Right cardiac atrium (tissue), 5 donors: Measurements from ENCODE around the gene KLF7. TPM values are rescaled to one million over a fixed set of nuclear protein-coding genes. Genes with fewer than 3 reads are reported as not detected.

Source experiments
- ATAC-seq, 2 donors: fragments of 200-7000 bp; cut with Tn5 transposase; one replicate each; pipeline versions ENCODE4 v1.8.0 to v1.9.1; 2020; ENCODE audit warnings: moderate library complexity in 2 of 2, mild to moderate bottlenecking in 1 of 2
- DNase-seq, 3 donors: peaks; one replicate each; pipeline ENCODE4 v3.0.0-alpha.2; 2020
- H3K27ac ChIP-seq: one replicate; pipeline ENCODE4 v1.5.1; 2013; ENCODE audit warnings: mild to moderate bottlenecking, low read length, control low read depth, moderate library complexity
- H3K27me3 ChIP-seq: one replicate; pipeline ENCODE4 v1.6.1; 2013; ENCODE audit not compliant: control insufficient read depth, insufficient read depth
- H3K4me1 ChIP-seq: one replicate; pipeline ENCODE4 v1.6.1; 2013; ENCODE audit warnings: low read length; ENCODE audit not compliant: control insufficient read depth, insufficient read depth
- H3K4me3 ChIP-seq: one replicate; pipeline ENCODE4 v1.5.1; 2013; ENCODE audit warnings: low read length, control low read depth
- H3K9me3 ChIP-seq: one replicate; pipeline ENCODE4 v1.6.1; 2013; ENCODE audit warnings: low read length; ENCODE audit not compliant: control insufficient read depth
- WGBS: extraction: QIAGEN DNeasy Blood & Tissue Kit; methylation state at CpG from one replicate; pipeline ENCODE4 v1.1.7; 2013; 5-methylcytosine and 5-hydroxymethylcytosine counted together
- intact Hi-C, 4 donors: fragments of 100-400 bp; cut with DNase I; formaldehyde crosslinking; loops; one replicate each; pipeline versions ENCODE4 v1.11.0 to v1.14.0; 2022 to 2023
- polyA plus RNA-seq: library from polyadenylated mRNA; stranded (reverse); fragments of 200-250 nt; gene quantifications from one replicate; pipeline ENCODE4 v1.2.3, GENCODE V29; 2013
- total RNA-seq, 4 donors: library from RNA; stranded (reverse); fragmentation: NEBNext Ultra II Directional; extraction: Animal tissue kit (Norgen Biotek cat#: 25700); gene quantifications; one replicate each; pipeline ENCODE4 v1.2.1, GENCODE V29; 2021
- donor health status: healthy with polysubstance abuse.
- donor health status: DM: no; HTN: yes; CAD: no.
- donor health status: DM: no; HTN: no; CAD: no.
- donor health status: DM: no; HTN: yes; CAD: no; lungs with severe emphysema.
- donor health status: DM: yes; HTN: yes; CAD: no.

The KLF7 gene
- total and polyA plus RNA-seq, 5 donors, result 6.0 to 35.6 (median 22.7) TPM

- 80% methylated on average over 3 of the region's 3 CpGs for WGBS
- no peaks in the 10 kb centered on the region for H3K27me3 ChIP-seq
- DNase-seq (no peak), ATAC-seq (no peak)
- no peaks in the 10 kb centered on the region for H3K9me3 ChIP-seq
- no peak overlapping the region for H3K4me3 ChIP-seq
- H3K27ac ChIP-seq, result no peak overlapping the region
- H3K4me1 ChIP-seq, result no peaks in the 10 kb centered on the region
- intact Hi-C loops, result no loop called here
Measured at GRCh38 chr2:207051385-207051965, 114.3 kb downstream of the KLF7 start.

- Histone ChIP-seq H3K9me3 (no peaks in the 10 kb centered on the region), H3K27me3 (no peaks in the 10 kb centered on the region), H3K4me3 (no peak overlapping the region), H3K4me1 (no peaks in the 10 kb centered on the region), H3K27ac (no peak overlapping the region)
- intact Hi-C loops, result loop anchor here in 2 of 4 donors (10.0 kb wide), 1 partner anchor 426 kb away; no protein-coding TSS in a partner anchor
- ATAC-seq (no peak), DNase-seq (no peak)
- 69% methylated on average over 5 of the region's 5 CpGs for WGBS
Measured at GRCh38 chr2:207049122-207049521, 116.6 kb downstream of the KLF7 start.

GRCh38 chr2:207048416-207048815, 117.3 kb downstream of the KLF7 start:
- WGBS, result 85% methylated on average over 5 of the region's 5 CpGs
- H3K9me3 ChIP-seq, result no peaks in the 10 kb centered on the region
- no peaks in the 10 kb centered on the region for H3K4me1 ChIP-seq
- H3K27ac ChIP-seq, result no peak overlapping the region
- no peak overlapping the region for H3K4me3 ChIP-seq
- intact Hi-C loops, result loop anchor here in 2 of 4 donors (10.0 kb wide), 1 partner anchor 426 kb away; no protein-coding TSS in a partner anchor
- no peak for DNase-seq
- H3K27me3 ChIP-seq, result no peaks in the 10 kb centered on the region
- ATAC-seq, result no peak

DNA sequence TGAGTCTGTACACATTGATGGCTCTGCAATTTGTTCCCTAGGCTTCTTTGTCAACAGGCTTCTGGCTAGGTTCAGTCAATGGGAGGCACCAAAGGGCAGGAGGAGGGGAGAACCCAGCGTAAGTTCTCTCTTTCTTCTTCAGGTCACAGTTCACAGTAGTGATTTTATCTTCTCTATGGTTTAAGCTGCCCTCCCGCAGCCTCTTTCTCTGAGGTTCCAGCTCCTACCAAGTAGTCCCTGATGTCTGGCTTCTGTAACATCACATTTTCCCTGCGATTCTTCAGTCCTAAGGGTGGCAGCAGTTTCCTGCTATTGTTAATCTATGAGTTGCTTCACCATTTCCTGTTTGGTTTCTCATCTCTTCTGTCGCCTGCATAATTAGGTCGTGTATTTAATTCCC, 119.0 kb downstream of the KLF7 start:
- no peak overlapping the region for H3K4me3 ChIP-seq
- no peak for DNase-seq
- intact Hi-C loops, result loop anchor here in 2 of 4 donors (10.0 kb wide), 1 partner anchor 428 kb away; no protein-coding TSS in a partner anchor
- H3K27me3 ChIP-seq, result no peaks in the 10 kb centered on the region
- H3K4me1 ChIP-seq, result no peaks in the 10 kb centered on the region
- WGBS, result 21% methylated on average over 5 of the region's 5 CpGs
- no peaks in the 10 kb centered on the region for H3K9me3 ChIP-seq
- ATAC-seq, result peak; percentile 78 to 80
- H3K27ac ChIP-seq, result no peak overlapping the region

DNA sequence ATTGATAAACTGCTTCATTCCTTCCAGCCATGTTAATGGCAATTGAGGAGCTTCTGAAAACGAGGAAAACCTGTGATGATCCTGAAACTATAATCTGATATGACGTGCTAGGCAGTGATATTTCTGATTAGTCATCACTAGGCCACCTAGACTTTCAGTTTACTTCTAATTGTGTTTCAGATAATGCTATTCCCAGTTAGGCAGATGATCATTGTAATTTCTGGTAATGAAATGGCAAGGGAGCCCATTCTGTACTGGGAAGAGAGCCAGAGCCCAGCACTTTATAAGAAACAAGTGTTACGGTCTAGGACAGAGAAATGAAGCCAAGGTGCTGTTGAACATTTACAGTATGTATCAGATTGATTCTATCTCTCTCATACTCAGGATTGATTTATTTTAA, 120.2 kb downstream of the KLF7 start:
- DNase-seq (no peak), ATAC-seq (no peak)
- H3K27ac ChIP-seq, result no peak overlapping the region
- H3K27me3 ChIP-seq, result no peaks in the 10 kb centered on the region
- H3K4me1 ChIP-seq, result no peaks in the 10 kb centered on the region
- H3K4me3 ChIP-seq, result no peak overlapping the region
- no peaks in the 10 kb centered on the region for H3K9me3 ChIP-seq
- WGBS, result 62% methylated on average over 3 of the region's 3 CpGs
- intact Hi-C loops, result loop anchor here in 2 of 4 donors (10.0 kb wide), 1 partner anchor 429 kb away; no protein-coding TSS in a partner anchor

- Histone ChIP-seq H3K4me1 (no peaks in the 10 kb centered on the region), H3K4me3 (no peak overlapping the region), H3K27ac (no peak overlapping the region), H3K9me3 (no peaks in the 10 kb centered on the region), H3K27me3 (no peaks in the 10 kb centered on the region)
- ATAC-seq, result no peak
- no peak for DNase-seq
- intact Hi-C loops, result loop anchor here in 2 of 4 donors (10.0 kb wide), 1 partner anchor 430 kb away; no protein-coding TSS in a partner anchor
- WGBS, result 94% methylated on average over 13 of the region's 13 CpGs
Measured at GRCh38 chr2:207044379-207045362, 121.1 kb downstream of the KLF7 start.

- DNase-seq, result no peak
- no peak for ATAC-seq
- 60% methylated on average over 1 of the region's 1 CpG for WGBS
- Histone ChIP-seq H3K4me3 (no peak overlapping the region), H3K27ac (no peak overlapping the region), H3K27me3 (no peaks in the 10 kb centered on the region), H3K9me3 (no peaks in the 10 kb centered on the region), H3K4me1 (no peaks in the 10 kb centered on the region)
- intact Hi-C loops, result loop anchor here in 2 of 4 donors (10.0 kb wide), 1 partner anchor 432 kb away; no protein-coding TSS in a partner anchor
Measured at GRCh38 chr2:207042841-207043240, 122.9 kb downstream of the KLF7 start.

- no peaks in the 10 kb centered on the region for H3K9me3 ChIP-seq
- 58% methylated on average over 9 of the region's 9 CpGs for WGBS
- peak overlapping the region; percentile 18 for H3K4me3 ChIP-seq
- no peaks in the 10 kb centered on the region for H3K27me3 ChIP-seq
- intact Hi-C loops, result loop anchor here in 2 of 4 donors (10.0 kb wide), 1 partner anchor 433 kb away; no protein-coding TSS in a partner anchor
- H3K4me1 ChIP-seq, result no peaks in the 10 kb centered on the region
- ATAC-seq (no peak), DNase-seq (no peak)
- no peak overlapping the region for H3K27ac ChIP-seq
Measured at GRCh38 chr2:207041786-207042554, 123.8 kb downstream of the KLF7 start.

- Histone ChIP-seq H3K4me1 (no peaks in the 10 kb centered on the region), H3K27me3 (no peaks in the 10 kb centered on the region), H3K9me3 (no peaks in the 10 kb centered on the region), H3K4me3 (peak overlapping the region; percentile 18), H3K27ac (no peak overlapping the region)
- DNase-seq (no peak), ATAC-seq (no peak)
- WGBS, result 47% methylated on average over 10 of the region's 10 CpGs
- intact Hi-C loops, result loop anchor here in 2 of 4 donors (10.0 kb wide), 1 partner anchor 434 kb away; no protein-coding TSS in a partner anchor
Measured at GRCh38 chr2:207041279-207041678, 124.5 kb downstream of the KLF7 start.

DNA sequence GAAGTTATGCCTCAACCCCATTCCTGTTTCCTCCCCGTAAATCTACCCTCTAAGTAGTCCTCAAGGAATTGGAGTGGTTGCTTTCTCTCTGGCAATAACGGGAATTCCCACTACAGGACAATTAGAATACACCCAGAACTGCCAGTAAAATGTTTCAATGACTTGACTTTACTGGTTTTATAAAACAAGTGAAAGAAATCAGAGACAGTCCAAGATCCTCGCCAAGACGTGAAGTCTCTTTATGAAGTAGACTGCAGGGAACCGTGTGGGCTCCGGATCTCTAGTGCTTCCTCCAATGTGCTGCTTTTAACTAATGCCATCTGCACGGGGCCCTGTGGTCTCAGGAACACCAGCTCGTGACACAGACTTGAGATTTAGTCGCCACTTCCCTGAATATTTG, 125.1 kb downstream of the KLF7 start:
- intact Hi-C loops, result loop anchor here in 2 of 4 donors (10.0 kb wide), 1 partner anchor 434 kb away; no protein-coding TSS in a partner anchor

More for the DNA sequence above, 125.1 kb downstream of the KLF7 start:
- Histone ChIP-seq H3K27ac (no peak overlapping the region), H3K4me3 (no peak overlapping the region), H3K9me3 (no peaks in the 10 kb centered on the region), H3K27me3 (no peaks in the 10 kb centered on the region), H3K4me1 (no peaks in the 10 kb centered on the region)
- WGBS, result 76% methylated on average over 9 of the region's 9 CpGs
- no peak for ATAC-seq
- DNase-seq, result no peak
